ENCODE data around the gene STXBP5.

The STXBP5 gene

DNA sequence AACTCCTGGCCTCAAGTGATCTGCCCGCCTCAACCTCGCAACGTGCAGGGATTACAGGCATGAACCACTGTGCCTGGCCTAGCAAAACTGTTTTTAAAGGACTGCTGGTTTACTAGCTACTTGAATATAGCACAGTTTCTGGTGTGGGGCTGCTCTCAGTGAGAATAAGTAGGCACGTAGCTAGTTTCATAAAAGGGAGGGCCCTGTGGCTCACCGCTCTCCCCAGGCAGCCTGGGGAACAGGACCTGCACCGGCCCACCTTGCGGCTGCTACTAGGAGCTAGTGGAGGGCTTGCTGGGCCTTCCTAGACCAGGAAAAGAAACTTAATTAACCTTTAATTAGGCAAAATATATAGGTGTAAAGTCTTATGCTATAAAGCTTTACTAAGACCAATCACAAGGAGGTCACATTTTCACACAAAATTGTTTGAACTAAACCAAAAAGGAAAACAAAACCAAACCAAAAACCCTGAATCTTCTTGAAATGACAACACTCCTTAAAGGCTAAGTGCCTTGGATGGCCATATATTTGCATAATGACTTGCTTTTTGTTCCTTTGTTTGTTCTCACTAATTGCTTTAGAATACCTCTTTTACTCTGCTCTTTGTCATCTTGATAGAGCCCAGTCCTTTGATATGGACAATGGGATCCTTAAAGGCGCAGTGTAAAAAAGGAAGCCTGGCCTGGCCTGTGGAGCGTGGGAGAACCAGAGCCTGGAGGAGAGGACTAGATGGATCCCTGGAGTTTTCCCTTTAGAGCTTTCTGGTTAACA is 234.7 kb downstream of the STXBP5 start:
- DNase-seq (ENCODE audit: low spot score), result no peak
